ENCODE measurements around the gene ST6GALNAC4. TPM values are rescaled to one million over a fixed set of nuclear protein-coding genes. Genes with fewer than 3 reads are reported as not detected.

ST6GALNAC4 gene
- total RNA-seq, 4 donors from 2014 or later: 20.3 to 44.8 (median 35.9) TPM

DNA sequence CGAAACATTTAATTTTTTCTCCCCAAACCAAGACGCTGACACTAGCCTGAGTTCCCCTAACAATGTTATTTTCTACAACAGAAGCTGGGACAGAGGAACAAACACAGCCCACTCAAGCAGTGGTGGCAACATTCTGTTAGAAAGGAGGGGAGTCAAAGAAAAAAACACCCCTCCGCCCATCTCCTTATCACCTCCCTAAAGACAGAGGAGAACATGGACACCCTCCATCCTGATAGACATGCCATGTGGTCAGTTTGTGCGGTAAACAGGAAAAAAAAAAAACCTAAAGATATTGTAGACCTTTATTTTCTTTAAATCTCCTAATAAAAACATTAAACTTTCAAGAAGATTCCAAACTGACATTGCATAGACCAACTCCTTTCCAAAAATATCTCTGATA is 23.8 kb upstream of the ST6GALNAC4 start:
- H3K36me3 ChIP-seq: peaks cover 13 to 51% (median 32%) of the 10 kb centered on the region in 4 donors
- TF ChIP-seq POLR2A (IDR thresholded peaks at IDR 0.05; ENCODE audit: low read depth) (no peak), EP300 (IDR thresholded peaks at IDR 0.05) (no peak), POLR2AphosphoS5 (IDR thresholded peaks at IDR 0.05) (no peak)
- TF ChIP-seq, protein P1, sequence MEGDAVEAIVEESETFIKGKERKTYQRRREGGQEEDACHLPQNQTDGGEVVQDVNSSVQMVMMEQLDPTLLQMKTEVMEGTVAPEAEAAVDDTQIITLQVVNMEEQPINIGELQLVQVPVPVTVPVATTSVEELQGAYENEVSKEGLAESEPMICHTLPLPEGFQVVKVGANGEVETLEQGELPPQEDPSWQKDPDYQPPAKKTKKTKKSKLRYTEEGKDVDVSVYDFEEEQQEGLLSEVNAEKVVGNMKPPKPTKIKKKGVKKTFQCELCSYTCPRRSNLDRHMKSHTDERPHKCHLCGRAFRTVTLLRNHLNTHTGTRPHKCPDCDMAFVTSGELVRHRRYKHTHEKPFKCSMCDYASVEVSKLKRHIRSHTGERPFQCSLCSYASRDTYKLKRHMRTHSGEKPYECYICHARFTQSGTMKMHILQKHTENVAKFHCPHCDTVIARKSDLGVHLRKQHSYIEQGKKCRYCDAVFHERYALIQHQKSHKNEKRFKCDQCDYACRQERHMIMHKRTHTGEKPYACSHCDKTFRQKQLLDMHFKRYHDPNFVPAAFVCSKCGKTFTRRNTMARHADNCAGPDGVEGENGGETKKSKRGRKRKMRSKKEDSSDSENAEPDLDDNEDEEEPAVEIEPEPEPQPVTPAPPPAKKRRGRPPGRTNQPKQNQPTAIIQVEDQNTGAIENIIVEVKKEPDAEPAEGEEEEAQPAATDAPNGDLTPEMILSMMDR (IDR thresholded peaks at IDR 0.05): no peak
- H3K27ac ChIP-seq (replicated peaks in 1 of 4): no peak overlapping the region
- H3K9me3 ChIP-seq: no peaks in the 10 kb centered on the region
- intact Hi-C loops (cut with DNase I): loop anchor here (5.0 kb wide), 1 partner anchor 42 kb away; the partner anchor contains the start of gene EEIG1
- no peak for DNase-seq (ENCODE audit: extremely low spot score)
- peaks cover 35 to 65% (median 57%) of the 10 kb centered on the region in 4 donors for H3K4me1 ChIP-seq
- no peak overlapping the region for H3K4me3 ChIP-seq
- H3K27me3 ChIP-seq: no peaks in the 10 kb centered on the region
- 90% methylated on average over 4 of the region's 4 CpGs for WGBS

- intact Hi-C loops (cut with DNase I): no loop called here
- no peaks in the 10 kb centered on the region for H3K27me3 ChIP-seq
- DNase-seq (ENCODE audit: extremely low spot score): no peak
- H3K4me1 ChIP-seq: peaks cover 30 to 56% (median 49%) of the 10 kb centered on the region in 4 donors
- WGBS: 56% methylated on average over 25 of the region's 25 CpGs
- no peaks in the 10 kb centered on the region for H3K9me3 ChIP-seq
- peak overlapping the region; percentile 67 to 88 (median 79) for H3K4me3 ChIP-seq
- peaks cover 0 to 44% (median 27%) of the 10 kb centered on the region in 4 donors for H3K36me3 ChIP-seq
- peak overlapping the region; percentile 50 to 73 (median 67) for H3K27ac ChIP-seq (replicated peaks in 1 of 4)
- TF ChIP-seq POLR2A (IDR thresholded peaks at IDR 0.05; ENCODE audit: low read depth): no peak
- TF ChIP-seq POLR2AphosphoS5 (IDR thresholded peaks at IDR 0.05): no peak
Observed at GRCh38 chr9:127938298-127938690, 21.5 kb upstream of the ST6GALNAC4 start.

DNA sequence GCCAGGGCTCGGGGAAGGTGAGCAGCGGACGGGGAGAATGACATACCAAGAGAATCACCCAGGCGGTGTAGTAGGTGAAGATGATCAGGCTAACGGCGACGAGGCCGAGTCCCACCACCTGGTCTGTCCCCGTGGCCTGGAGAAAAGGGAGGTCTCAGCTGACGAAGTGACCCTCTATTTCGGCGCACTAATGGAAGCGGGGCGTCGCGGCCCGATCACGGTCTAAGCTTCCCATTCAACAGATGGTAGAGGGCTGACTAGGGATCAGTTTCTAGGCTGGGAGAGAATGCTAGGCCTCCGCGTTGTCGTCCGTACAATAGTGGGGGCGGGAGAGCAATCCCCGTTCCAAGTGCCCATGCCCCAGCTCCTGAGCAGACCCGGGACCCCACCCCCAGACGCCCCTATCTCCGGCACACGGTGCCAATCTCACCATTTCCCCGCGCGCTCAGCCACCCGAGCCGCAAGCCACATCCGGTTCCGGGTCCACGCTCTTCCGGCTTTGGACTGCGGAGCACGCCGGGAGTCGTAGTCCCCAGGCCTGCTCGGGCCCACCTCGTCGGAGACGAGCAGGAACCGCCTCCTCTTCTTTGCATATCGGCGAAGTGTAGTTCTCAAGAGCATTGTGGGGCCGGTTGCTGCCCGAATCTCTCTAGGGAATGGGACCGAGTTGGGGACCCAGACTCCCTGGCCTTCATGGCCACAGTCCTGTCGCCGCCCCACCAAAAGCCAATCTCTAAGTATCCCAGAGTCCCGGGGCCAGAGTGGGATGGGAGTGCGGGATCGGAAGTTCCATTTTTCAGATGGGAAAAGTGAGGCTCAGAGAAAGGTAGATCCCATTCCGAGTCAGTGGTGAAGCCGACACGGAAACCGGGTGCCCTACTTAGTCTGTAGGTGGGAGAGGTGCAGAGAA is 20.8 kb upstream of the ST6GALNAC4 start, which contains the start of gene DPM2:
Gene DPM2, minus strand, starts transcription at position 467 of the 910 bp plus-strand sequence. Its CDS starts 34 bp downstream, at position 433.
- no peaks in the 10 kb centered on the region for H3K27me3 ChIP-seq
- TF ChIP-seq POLR2A (IDR thresholded peaks at IDR 0.05; ENCODE audit: low read depth) (peak; percentile 27), POLR2AphosphoS5 (IDR thresholded peaks at IDR 0.05) (peak; percentile 88 to 90), EP300 (IDR thresholded peaks at IDR 0.05) (no peak)
- TF ChIP-seq, protein P1 (IDR thresholded peaks at IDR 0.05): peak in 1 of 3 experiments; percentile 12
- WGBS: 13% methylated on average over 22 of the region's 60 CpGs
- peak; percentile 95 for DNase-seq (ENCODE audit: extremely low spot score)
- peaks cover 28 to 50% (median 43%) of the 10 kb centered on the region in 4 donors for H3K4me1 ChIP-seq
- peak within 1 kb of the TSS; percentile 50 to 73 (median 67) for H3K27ac ChIP-seq (replicated peaks in 1 of 4)
- peaks cover 0 to 38% (median 27%) of the 10 kb centered on the region in 4 donors for H3K36me3 ChIP-seq
- H3K9me3 ChIP-seq: no peaks in the 10 kb centered on the region
- peak within 1 kb of the TSS; percentile 67 to 88 (median 79) for H3K4me3 ChIP-seq
- intact Hi-C loops (cut with DNase I): no loop called here

GRCh38 chr9:127937056-127937387 is 20.2 kb upstream of the ST6GALNAC4 start:
- intact Hi-C loops (cut with DNase I): no loop called here
- peak overlapping the region; percentile 67 to 88 (median 79) for H3K4me3 ChIP-seq
- H3K27ac ChIP-seq (replicated peaks in 1 of 4): peak overlapping the region in 3 of 4 donors; percentile 65 to 73 (median 69)
- TF ChIP-seq, protein P1 (IDR thresholded peaks at IDR 0.05): no peak
- H3K27me3 ChIP-seq: no peaks in the 10 kb centered on the region
- H3K36me3 ChIP-seq: peaks cover 0 to 32% (median 22%) of the 10 kb centered on the region in 4 donors
- H3K4me1 ChIP-seq: peaks cover 22 to 44% (median 37%) of the 10 kb centered on the region in 4 donors
- WGBS: 21% methylated on average over 7 of the region's 7 CpGs
- no peaks in the 10 kb centered on the region for H3K9me3 ChIP-seq
- no peak for DNase-seq (ENCODE audit: extremely low spot score)

DNA sequence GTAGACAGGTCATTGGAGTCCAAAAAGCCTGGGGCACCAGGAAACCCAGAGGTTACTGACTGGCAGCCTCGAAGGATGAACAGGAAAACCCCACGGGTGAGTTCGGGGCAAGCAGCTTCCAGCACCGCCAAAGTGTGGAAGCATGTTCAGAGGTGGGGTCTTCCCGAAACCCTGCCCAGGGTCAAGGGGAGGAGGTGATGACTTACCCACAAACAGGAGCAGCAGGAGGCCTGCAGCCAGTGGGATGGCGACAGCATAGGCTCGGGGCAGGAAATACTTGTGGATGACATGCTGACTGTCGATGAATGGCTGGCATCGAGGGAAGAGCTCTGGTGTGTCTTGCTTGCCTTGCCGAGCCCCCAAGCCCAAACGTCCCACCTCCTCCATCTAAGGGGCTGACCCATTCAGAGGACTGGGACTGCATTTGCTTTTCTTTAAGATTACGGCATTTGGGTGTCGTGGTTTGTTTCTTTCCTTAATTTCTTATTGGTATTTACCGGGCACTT is 19.6 kb upstream of the ST6GALNAC4 start:
- intact Hi-C loops (cut with DNase I): no loop called here
- H3K9me3 ChIP-seq: no peaks in the 10 kb centered on the region
- H3K4me3 ChIP-seq: peak overlapping the region; percentile 67 to 88 (median 79)
- H3K27ac ChIP-seq (replicated peaks in 1 of 4): no peak overlapping the region
- H3K36me3 ChIP-seq: peaks cover 0 to 27% (median 19%) of the 10 kb centered on the region in 4 donors
- TF ChIP-seq POLR2A (IDR thresholded peaks at IDR 0.05; ENCODE audit: low read depth) (no peak), POLR2AphosphoS5 (IDR thresholded peaks at IDR 0.05) (no peak), EP300 (IDR thresholded peaks at IDR 0.05) (no peak)
- TF ChIP-seq, protein P1 (IDR thresholded peaks at IDR 0.05): no peak
- peaks cover 0 to 2% (median 0%) of the 10 kb centered on the region in 4 donors for H3K27me3 ChIP-seq
- no peak for DNase-seq (ENCODE audit: extremely low spot score)
- 77% methylated on average over 14 of the region's 14 CpGs for WGBS
- H3K4me1 ChIP-seq: peaks cover 22 to 44% (median 37%) of the 10 kb centered on the region in 4 donors

Data from esophagus muscularis mucosa (tissue), 4 donors.